ENCODE data around the gene MAP4K5. TPM values are rescaled to one million over a fixed set of nuclear protein-coding genes. Genes with fewer than 3 reads are reported as not detected.

Gene MAP4K5
- total RNA-seq, 6 experiments from 2014 or later, result 6.5 to 31.3 (median 14.4) TPM

DNA sequence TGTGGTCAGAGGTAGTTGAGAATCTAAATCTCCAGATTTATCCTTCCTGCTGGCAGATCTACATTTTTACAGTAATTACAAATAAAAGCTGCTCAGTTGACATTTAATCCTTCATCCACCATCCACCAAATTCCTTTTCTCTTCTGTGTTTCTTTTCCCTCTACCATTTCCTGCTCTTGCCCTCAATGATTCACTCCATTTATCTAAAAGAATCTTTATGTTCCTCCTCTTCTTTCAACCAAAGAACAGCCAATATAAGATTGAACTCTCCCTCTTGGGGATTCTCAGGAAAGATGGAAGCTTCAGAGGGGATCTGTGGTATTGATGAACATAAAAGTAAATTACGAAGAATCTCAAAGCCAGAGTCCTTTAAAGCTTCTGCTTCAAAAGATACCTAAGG lies 4.4 kb downstream of the MAP4K5 start:
- WGBS (ENCODE audit: insufficient coverage, low coverage, low lambda C conversion rate, missing lambda C conversion rate), result 100% methylated on average over 1 of the region's 1 CpG
- ATAC-seq, result no peak
- intact Hi-C loops (cut with DNase I), result no loop called here

DNA sequence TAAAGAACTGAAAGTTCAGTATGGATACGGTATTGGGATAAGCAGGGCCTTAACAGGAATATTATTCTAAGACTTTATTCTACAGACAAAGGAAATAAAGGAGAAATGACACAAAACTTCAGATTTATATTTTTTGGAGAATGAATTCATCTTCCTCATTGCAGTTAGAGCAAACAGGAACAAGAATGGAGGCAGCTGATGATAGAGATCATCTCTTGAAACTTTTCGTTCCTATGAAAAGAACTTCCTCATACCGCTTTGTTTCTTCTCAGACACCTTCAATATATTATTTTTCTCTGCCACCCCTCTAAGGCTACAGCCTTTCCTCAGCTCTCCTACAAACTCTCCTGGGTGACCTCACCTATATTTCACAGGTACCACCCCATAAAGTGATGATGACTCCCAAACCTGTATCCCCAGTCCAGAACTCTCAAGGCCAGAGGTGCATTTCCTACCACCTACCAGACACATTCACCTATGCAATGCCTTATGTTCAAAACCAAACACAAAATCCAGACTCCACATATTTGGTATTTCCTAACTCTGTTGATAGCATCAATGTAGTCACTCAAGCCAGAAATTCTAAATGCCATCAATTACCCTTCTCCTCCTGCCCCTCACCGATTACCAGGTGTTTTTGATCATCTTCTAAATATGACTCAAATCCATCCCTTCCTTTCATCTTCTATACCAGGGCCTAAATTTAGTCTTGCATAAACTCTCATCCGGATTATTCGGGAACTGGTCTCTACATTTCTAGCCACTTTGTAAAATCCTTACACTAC lies 7.4 kb downstream of the MAP4K5 start:
- Histone ChIP-seq H3K27me3 (no peaks in the 10 kb centered on the region), H3K36me3 (peaks cover 0 to 3% (median 0%) of the 10 kb centered on the region in 4 donors), H3K9me3 (no peaks in the 10 kb centered on the region), H3K4me3 (no peak overlapping the region), H3K27ac (no peak overlapping the region), H3K4me1 (no peaks in the 10 kb centered on the region)
- no peak for TF ChIP-seq POLR2A (IDR thresholded peaks at IDR 0.05)
- TF ChIP-seq, protein P1, sequence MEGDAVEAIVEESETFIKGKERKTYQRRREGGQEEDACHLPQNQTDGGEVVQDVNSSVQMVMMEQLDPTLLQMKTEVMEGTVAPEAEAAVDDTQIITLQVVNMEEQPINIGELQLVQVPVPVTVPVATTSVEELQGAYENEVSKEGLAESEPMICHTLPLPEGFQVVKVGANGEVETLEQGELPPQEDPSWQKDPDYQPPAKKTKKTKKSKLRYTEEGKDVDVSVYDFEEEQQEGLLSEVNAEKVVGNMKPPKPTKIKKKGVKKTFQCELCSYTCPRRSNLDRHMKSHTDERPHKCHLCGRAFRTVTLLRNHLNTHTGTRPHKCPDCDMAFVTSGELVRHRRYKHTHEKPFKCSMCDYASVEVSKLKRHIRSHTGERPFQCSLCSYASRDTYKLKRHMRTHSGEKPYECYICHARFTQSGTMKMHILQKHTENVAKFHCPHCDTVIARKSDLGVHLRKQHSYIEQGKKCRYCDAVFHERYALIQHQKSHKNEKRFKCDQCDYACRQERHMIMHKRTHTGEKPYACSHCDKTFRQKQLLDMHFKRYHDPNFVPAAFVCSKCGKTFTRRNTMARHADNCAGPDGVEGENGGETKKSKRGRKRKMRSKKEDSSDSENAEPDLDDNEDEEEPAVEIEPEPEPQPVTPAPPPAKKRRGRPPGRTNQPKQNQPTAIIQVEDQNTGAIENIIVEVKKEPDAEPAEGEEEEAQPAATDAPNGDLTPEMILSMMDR (IDR thresholded peaks at IDR 0.05), result no peak
- no peak for DNase-seq
- ATAC-seq, result no peak
- intact Hi-C loops (cut with DNase I), result no loop called here
- 82% methylated on average over 6 of the region's 6 CpGs for WGBS (ENCODE audit: insufficient coverage, low coverage, low lambda C conversion rate, missing lambda C conversion rate)

More for the DNA sequence above, 4.4 kb downstream of the MAP4K5 start:
- Histone ChIP-seq H3K4me1 (peaks cover 0 to 14% (median 6%) of the 10 kb centered on the region in 4 donors), H3K9me3 (no peaks in the 10 kb centered on the region), H3K27me3 (no peaks in the 10 kb centered on the region), H3K36me3 (peaks cover 0 to 3% (median 0%) of the 10 kb centered on the region in 4 donors), H3K4me3 (no peak overlapping the region), H3K27ac (no peak overlapping the region)
- no peak for DNase-seq
- TF ChIP-seq POLR2A (IDR thresholded peaks at IDR 0.05), result no peak
- TF ChIP-seq, protein P1 (IDR thresholded peaks at IDR 0.05), result no peak

GRCh38 chr14:50524060-50524459 lies 8.3 kb downstream of the MAP4K5 start:
- no peak for DNase-seq
- H3K9me3 ChIP-seq, result no peaks in the 10 kb centered on the region
- TF ChIP-seq, protein P1 (IDR thresholded peaks at IDR 0.05), result no peak
- no peak for TF ChIP-seq POLR2A (IDR thresholded peaks at IDR 0.05)
- WGBS (ENCODE audit: insufficient coverage, low coverage, low lambda C conversion rate, missing lambda C conversion rate), result 58% methylated on average over 2 of the region's 2 CpGs
- no peak for ATAC-seq
- H3K27ac ChIP-seq, result no peak overlapping the region
- intact Hi-C loops (cut with DNase I), result no loop called here
- H3K4me3 ChIP-seq, result no peak overlapping the region
- no peaks in the 10 kb centered on the region for H3K27me3 ChIP-seq
- H3K4me1 ChIP-seq, result no peaks in the 10 kb centered on the region
- peaks cover 0 to 3% (median 0%) of the 10 kb centered on the region in 4 donors for H3K36me3 ChIP-seq

- WGBS (ENCODE audit: insufficient coverage, low coverage, low lambda C conversion rate, missing lambda C conversion rate), result 92% methylated on average over 4 of the region's 5 CpGs
- no peak for ATAC-seq
- Histone ChIP-seq H3K27ac (no peak overlapping the region), H3K27me3 (no peaks in the 10 kb centered on the region), H3K4me1 (no peaks in the 10 kb centered on the region), H3K36me3 (no peaks in the 10 kb centered on the region), H3K4me3 (no peak overlapping the region), H3K9me3 (no peaks in the 10 kb centered on the region)
- TF ChIP-seq, protein P1 (IDR thresholded peaks at IDR 0.05), result no peak
- DNase-seq, result no peak
- intact Hi-C loops (cut with DNase I), result no loop called here
These were observed 8.9 kb downstream of the MAP4K5 start for GRCh38 chr14:50523271-50524041.
